A549 treated with GW870086 at 1 μM for 4 hours (cell line): ENCODE data around the gene SELENOO. TPM values are rescaled to one million over a fixed set of nuclear protein-coding genes. Genes with fewer than 3 reads are reported as not detected.

Experiments used
- total RNA-seq: library from RNA; stranded (reverse); fragments of 200-300 nt; extraction: Qiagen RNA extraction; gene quantifications from 5 replicates; pipeline ENCODE4 v1.2.3, GENCODE V29; 2022; ENCODE audit warnings: low read depth

SELENOO gene, protein sequence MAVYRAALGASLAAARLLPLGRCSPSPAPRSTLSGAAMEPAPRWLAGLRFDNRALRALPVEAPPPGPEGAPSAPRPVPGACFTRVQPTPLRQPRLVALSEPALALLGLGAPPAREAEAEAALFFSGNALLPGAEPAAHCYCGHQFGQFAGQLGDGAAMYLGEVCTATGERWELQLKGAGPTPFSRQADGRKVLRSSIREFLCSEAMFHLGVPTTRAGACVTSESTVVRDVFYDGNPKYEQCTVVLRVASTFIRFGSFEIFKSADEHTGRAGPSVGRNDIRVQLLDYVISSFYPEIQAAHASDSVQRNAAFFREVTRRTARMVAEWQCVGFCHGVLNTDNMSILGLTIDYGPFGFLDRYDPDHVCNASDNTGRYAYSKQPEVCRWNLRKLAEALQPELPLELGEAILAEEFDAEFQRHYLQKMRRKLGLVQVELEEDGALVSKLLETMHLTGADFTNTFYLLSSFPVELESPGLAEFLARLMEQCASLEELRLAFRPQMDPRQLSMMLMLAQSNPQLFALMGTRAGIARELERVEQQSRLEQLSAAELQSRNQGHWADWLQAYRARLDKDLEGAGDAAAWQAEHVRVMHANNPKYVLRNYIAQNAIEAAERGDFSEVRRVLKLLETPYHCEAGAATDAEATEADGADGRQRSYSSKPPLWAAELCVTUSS
- total RNA-seq: 14.9 to 19.5 TPM (median 17.9 TPM) in 5 replicates

DNA sequence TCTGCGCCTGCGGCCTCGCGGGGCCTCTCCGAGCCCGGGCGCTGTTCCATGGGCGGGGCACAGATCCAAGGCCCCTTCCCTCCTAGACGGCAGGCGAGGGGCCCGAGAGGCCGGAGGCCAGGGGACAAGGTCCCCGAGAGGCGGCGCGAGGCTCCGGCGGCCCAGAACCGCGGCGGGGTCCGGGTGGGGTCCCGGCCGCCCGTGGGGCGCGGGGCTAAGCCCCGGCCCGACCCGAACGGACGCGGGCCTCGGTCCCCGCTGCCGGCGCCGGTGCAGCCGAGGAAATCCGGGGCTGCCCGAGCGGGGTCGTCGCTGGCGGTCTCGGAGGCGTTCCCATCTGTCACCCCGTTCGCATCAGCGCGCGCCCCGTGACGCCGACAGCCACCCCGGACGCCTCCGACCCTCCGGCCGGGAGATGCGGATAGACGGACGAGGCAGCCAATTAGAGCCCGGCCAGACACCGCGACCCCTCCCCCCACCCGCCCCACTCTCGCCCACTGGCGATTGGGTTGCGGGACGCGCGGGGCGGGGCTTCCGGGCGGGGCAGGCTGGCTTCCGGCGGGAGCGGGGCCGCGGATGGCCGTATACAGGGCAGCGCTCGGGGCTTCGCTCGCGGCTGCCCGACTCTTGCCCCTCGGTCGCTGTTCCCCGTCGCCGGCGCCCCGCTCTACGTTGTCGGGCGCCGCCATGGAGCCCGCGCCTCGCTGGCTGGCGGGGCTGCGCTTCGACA, at the start of gene SELENOO:
Gene SELENOO (plus strand): TSS at position 551 of the 730 bp plus-strand sequence. CDS start 26 bp downstream, at position 577.

DNA sequence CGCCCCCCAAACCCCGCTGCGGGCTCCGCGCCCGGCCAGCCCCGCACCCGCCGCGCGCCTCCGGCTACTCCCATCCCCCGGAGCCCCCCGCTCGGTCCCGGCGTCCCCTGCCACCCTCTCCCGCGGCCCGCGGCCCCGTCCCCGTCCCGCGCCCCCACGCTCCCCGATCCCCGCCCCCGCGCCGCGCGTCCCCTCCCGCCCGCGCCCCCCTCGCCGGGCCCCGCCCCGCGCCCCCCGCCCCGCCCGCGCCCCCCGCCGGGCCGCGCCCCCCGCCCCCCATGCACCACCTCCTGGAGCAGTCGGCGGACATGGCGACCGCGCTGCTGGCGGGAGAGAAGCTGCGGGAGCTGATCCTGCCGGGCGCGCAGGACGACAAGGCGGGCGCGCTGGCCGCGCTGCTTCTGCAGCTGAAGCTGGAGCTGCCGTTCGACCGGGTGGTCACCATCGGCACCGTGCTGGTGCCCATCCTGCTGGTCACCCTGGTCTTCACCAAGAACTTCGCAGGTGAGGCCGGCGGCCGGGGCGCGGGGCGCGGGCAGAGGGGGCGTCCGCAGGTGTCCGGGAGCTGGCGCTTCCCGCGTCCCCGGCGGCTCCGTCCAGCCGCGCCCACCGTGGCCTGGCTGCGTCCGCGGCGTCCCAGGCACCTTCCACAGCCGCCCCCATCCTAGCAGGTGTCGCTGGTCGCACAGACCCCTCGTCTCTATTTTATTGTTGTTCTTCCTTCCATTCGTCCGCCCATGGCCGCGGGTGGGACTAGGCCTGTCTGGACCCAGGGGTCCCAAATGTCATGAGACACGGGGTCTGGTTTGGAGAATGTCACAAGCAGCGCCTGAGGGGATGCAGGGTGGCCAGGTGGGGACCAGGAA, 30.1 kb upstream of the SELENOO start, which contains the start of gene PANX2:
Gene PANX2 (plus strand): TSS at position 279 of the 866 bp plus-strand sequence. CDS start 0 bp downstream, at position 279.

DNA sequence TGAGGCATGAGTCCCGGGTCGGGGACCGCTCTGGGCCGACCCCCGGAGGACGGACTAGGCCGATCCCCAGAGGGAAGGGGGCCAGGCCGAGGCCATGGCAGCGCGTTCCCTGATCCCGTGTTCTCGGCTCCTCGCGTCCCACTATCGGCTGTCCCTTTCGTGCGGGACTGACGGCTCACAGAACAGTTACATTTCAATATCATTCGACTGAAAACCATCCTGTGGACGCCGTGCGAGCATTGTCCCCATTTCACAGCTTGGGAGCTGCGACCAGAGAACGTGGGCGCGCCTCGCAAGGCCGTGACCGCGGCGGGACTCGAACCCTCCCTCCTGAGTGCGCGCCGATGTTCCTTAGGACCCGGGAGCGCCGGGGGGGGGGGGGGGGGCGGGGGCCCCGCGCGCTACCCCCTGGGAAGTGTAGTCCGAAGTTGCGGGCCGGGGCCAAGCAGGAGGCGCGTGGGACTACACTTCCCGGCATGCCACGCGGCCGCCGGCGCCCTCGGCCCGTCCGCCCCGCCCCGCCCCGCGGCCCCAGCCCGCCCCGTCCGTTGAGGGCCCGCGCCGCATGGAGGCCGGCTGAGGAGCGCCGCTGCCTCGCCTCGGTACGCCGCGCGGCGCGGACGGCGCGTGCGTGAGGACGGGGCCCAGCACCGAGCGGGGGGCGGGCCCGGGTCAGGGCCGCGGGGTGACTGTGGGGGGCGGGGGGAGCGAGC, 15.3 kb upstream of the SELENOO start, which contains the start of gene TRABD:
Gene TRABD (plus strand): TSS at position 539 of the 713 bp plus-strand sequence. CDS start 7,148 bp downstream, outside the sequence.

DNA sequence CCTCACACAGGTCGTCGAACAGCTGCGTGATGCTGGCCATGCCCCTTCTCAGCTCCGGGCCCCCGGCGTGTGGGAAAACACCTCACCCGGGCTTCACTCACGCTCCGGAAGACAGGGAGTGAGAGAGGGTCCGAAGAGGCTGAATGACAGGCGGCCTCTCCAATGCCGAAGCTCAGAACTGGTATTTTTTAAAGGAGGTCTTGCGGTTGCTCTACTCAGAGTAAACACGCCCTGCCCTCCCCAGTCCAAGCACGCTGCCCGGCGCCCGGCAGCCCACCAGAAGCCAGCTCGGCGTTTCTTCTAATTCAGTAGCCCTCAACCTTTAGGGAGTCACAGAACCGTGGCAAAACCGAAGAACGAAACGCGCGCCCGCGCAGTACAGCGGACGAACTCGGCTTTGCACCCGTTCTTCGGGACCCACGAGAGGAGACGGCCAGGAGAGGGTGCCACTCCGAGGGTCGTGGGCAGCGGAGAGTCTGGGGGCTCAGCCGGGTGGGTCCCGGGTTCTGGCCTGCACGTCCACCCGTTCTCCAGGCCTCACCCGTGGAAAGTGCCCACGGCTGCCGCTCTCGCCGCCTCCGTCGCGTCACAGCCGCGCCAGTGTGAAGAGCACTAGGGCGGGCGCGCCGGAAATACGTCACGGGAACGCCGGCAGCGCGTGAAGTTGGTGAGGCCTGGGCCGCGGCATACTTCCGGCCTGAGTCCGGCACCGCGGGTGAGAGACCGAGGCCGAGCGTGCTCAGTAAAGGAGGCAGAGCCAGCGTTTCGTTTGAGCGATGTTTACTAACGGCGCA, 43.8 kb downstream of the SELENOO start, which contains the start of gene TUBGCP6:
Gene TUBGCP6 (minus strand): TSS at position 604 of the 794 bp plus-strand sequence. CDS start 564 bp downstream, at position 40.

DNA sequence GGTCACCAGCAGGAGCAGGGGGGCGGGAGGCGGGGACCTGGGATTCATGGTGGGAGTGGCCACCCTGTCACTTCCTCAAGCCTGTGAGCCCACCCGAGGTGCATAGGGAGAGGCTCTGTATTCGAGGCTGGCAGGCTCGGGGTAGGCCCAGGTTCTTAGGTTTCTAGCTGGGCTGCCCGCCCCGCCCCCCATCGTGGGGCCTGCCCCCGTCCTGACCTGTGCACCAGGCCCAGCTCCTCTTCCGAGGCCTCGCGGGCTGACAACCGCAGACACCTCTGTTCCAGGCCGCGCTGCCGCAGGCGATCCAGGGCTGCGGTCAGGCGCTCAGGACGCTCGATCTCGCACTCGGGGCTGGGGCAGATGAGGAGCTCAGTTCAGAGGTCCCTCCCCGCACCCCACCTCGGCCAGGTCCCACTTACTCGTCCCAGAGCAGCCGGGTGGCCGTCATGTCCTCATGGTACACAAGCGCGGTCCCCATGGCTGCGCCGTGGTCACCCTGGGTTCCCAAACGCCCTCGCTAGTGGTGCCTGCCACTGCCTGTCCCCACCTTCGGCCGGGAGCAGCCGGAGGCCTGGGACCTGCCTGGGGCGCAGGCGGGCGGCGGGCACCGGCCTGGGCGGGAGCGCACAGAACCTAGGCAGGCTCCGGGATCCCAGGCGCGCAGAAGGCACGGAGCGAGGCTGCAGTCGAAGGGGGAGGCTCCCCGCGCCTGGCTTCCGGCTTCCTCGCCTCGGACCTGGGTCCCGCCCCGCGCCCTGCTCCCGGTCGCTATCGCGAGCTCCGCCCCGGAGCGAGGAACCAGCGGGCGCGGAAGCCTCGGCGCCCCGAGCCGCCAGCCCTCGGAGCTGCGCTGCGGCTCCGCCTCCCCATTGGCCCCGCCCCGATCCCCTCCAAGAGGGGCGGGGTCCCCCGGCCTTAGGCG, 50.0 kb downstream of the SELENOO start, which contains the start of gene HDAC10:
Gene HDAC10 (minus strand): TSS at position 711 of the 922 bp plus-strand sequence. CDS start 233 bp downstream, at position 478.

DNA sequence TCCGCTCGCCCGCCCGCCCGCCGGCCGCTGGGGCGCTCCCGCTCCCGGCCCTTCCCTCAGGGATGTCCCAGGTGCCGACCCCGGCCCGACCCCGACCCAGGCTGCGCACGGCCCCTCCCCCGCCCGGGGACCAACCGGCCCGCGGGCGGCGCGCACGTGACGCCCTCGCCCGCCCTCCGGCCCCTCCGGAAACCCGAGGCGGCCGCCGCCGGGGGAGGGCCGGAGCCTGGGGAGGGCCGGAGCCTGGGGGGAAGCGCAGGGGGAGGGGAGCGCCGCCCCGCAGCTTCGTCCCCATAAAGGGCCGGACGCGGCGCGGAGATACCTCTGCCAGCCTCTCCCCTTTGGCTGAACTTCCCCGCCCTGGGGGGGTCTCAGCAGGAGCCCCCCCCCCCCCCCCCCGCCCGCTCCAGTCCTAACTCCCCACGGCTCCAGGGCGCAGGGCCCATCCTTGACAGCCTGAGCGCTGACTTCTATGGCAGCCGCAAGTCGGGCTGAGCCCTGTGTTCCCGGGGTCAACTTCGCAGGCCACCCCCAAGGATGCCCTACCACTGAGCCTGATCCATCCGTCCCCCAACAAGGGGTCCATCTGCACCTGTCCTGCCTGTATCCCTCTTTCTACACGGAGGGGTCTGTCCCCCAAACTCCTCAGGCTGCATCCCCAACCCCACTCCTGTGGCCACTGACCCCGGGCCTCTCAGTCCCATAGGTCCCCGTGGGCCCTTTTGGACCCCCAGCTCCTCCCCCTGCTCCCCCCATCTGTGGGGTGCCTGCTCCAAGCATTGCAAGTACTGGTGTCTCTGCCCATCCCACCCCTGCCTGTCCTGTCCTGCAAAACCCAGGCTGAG, 61.0 kb downstream of the SELENOO start, which contains the start of gene MAPK12:
Gene MAPK12 (minus strand): TSS at position 69 of the 845 bp plus-strand sequence. CDS start 174 bp downstream, outside the sequence.

Other genes starting within 250 kb of the SELENOO start
- gene PIM3, start 240.2 kb upstream of the SELENOO start, total RNA-seq: 27.5 to 47.7 TPM (median 44.6 TPM) in 5 replicates
- gene IL17REL, start 188.2 kb upstream of the SELENOO start, total RNA-seq: 0.05 to 0.08 TPM in 2 of 5 replicates, not detected in the others
- not detected in 5 replicates for gene TTLL8, start 142.7 kb upstream of the SELENOO start, total RNA-seq
- gene MLC1, start 115.6 kb upstream of the SELENOO start, total RNA-seq: not detected in 5 replicates
- 0.07 TPM in 1 of 5 replicates, not detected in the others for gene MOV10L1, start 111.0 kb upstream of the SELENOO start, total RNA-seq
- 4.8 to 6.5 TPM (median 6.0 TPM) in 5 replicates for gene PANX2, start 30.3 kb upstream of the SELENOO start, total RNA-seq
- gene TRABD, start 15.1 kb upstream of the SELENOO start, total RNA-seq: 25.7 to 38.6 TPM (median 35.2 TPM) in 5 replicates
- 6.9 to 10.3 TPM (median 10.3 TPM) in 5 replicates for gene TUBGCP6, start 44.0 kb downstream of the SELENOO start, total RNA-seq
- 8.0 to 14.0 TPM (median 11.7 TPM) in 5 replicates for gene HDAC10, start 50.3 kb downstream of the SELENOO start, total RNA-seq
- 17.4 to 24.3 TPM (median 23.8 TPM) in 5 replicates for gene MAPK12, start 60.7 kb downstream of the SELENOO start, total RNA-seq
- 5.2 to 7.6 TPM (median 6.5 TPM) in 5 replicates for gene MAPK11, start 69.4 kb downstream of the SELENOO start, total RNA-seq
- 87.3 to 113 TPM (median 112 TPM) in 5 replicates for gene PLXNB2, start 106.6 kb downstream of the SELENOO start, total RNA-seq
- 2.1 to 3.8 TPM (median 3.2 TPM) in 5 replicates for gene DENND6B, start 126.0 kb downstream of the SELENOO start, total RNA-seq
- gene PPP6R2, start 142.3 kb downstream of the SELENOO start, total RNA-seq: 10.3 to 13.6 TPM (median 13.2 TPM) in 5 replicates